Right atrium auricular region (tissue), 2 donors: ENCODE measurements around the gene OAS1. TPM values are rescaled to one million over a fixed set of nuclear protein-coding genes. Genes with fewer than 3 reads are reported as not detected.
"Not testable (repeated sequence)": the region's sequence is repeated elsewhere in the genome, so short reads cannot be mapped to it uniquely, and the experiment has no call there.

Experiments used
- DNase-seq: peaks from one replicate; pipeline ENCODE4 v3.0.0-alpha.2; 2019; ENCODE audit warnings: low spot score
- H3K27ac ChIP-seq, 2 donors: fragments of 200-600 bp; sonication (generic); 1 replicate in 1 of 2; 2 replicates in 1 of 2; pipeline ENCODE4 v1.5.1; 2016 to 2019
- H3K27me3 ChIP-seq, 2 donors: fragments of 200-600 bp; sonication (generic); one replicate each; pipeline versions ENCODE4 v1.5.1 to v1.6.0; 2017 to 2019
- H3K36me3 ChIP-seq: fragments of 200-600 bp; sonication (generic); one replicate; pipeline ENCODE4 v1.5.1; 2016
- H3K4me1 ChIP-seq, 2 donors: fragments of 200-600 bp; sonication (generic); one replicate each; pipeline versions ENCODE4 v1.5.1 to v1.6.0; 2017 to 2019
- H3K4me3 ChIP-seq, 2 donors: fragments of 200-600 bp; sonication (generic); 1 replicate in 1 of 2; 2 replicates in 1 of 2; pipeline ENCODE4 v1.5.1; 2017 to 2019; ENCODE audit warnings: mild to moderate bottlenecking in 1 of 2, moderate library complexity in 1 of 2
- H3K9me3 ChIP-seq, 2 donors: fragments of 200-600 bp; sonication (generic); one replicate each; pipeline ENCODE4 v1.5.1; 2019
- CTCF ChIP-seq, 2 donors: fragments of 200-600 bp; sonication (generic); IDR thresholded peaks; one replicate each; pipeline ENCODE4 v1.5.1; 2019; ENCODE audit warnings: antibody characterized with exemption in 2 of 2
- total RNA-seq, 2 donors: library from RNA; depleted of rRNA; stranded (reverse); fragments of >200 nt; gene quantifications; one replicate each; pipeline ENCODE4 v1.1.0, GENCODE V29; 2016

OAS1 gene
- total RNA-seq, 2 donors from 2014 or later: 4.0 to 8.4 TPM

- Histone ChIP-seq H3K4me1 (no peaks in the 10 kb centered on the region), H3K9me3 (peaks cover 0 to 3% of the 10 kb centered on the region in 2 donors), H3K27me3 (no peaks in the 10 kb centered on the region), H3K36me3 (no peaks in the 10 kb centered on the region), H3K4me3 (no peak overlapping the region), H3K27ac (no peak overlapping the region)
- DNase-seq: no peak
- no peak for TF ChIP-seq CTCF (IDR thresholded peaks at IDR 0.05)
Measured at GRCh38 chr12:112924986-112925385, 18.2 kb downstream of the OAS1 start.

- H3K27me3 ChIP-seq, H3K9me3 ChIP-seq, H3K36me3 ChIP-seq, H3K4me1 ChIP-seq, H3K4me3 ChIP-seq, H3K27ac ChIP-seq, DNase-seq: not testable (repeated sequence)
Measured at GRCh38 chr12:112926416-112927033, 19.8 kb downstream of the OAS1 start.

DNA sequence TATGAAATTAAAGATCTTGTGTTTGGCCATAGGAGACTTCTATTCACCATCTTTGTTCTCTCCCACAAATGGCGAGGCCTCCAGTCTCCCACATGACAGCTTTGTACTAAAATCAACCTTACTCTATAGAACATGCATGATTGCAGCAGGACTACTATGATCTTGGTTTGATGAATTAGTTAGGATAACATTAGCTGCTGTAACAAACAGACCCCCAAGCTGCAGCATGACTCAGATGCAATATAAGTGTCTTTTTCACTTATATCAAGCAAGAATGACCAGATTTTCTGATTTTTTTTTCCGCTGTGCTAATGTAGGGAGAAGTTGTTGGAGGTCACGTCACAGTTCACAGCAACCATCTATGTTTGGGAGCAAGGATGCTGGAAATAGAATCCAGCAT, 20.7 kb downstream of the OAS1 start:
- TF ChIP-seq CTCF (IDR thresholded peaks at IDR 0.05): no peak
- H3K36me3 ChIP-seq: no peaks in the 10 kb centered on the region
- H3K9me3 ChIP-seq: peaks cover 0 to 3% of the 10 kb centered on the region in 2 donors
- no peak overlapping the region for H3K4me3 ChIP-seq
- H3K4me1 ChIP-seq: no peaks in the 10 kb centered on the region
- H3K27ac ChIP-seq: no peak overlapping the region
- DNase-seq: no peak
- no peaks in the 10 kb centered on the region for H3K27me3 ChIP-seq

- no peak for DNase-seq
Measured at GRCh38 chr12:112927925-112928324, 21.2 kb downstream of the OAS1 start.

GRCh38 chr12:112928978-112929377, 22.2 kb downstream of the OAS1 start:
- peaks cover 0 to 3% of the 10 kb centered on the region in 2 donors for H3K9me3 ChIP-seq
- no peak for DNase-seq
- no peaks in the 10 kb centered on the region for H3K27me3 ChIP-seq
- no peak for TF ChIP-seq CTCF (IDR thresholded peaks at IDR 0.05)
- no peak overlapping the region for H3K4me3 ChIP-seq
- H3K27ac ChIP-seq: no peak overlapping the region
- no peaks in the 10 kb centered on the region for H3K4me1 ChIP-seq
- no peaks in the 10 kb centered on the region for H3K36me3 ChIP-seq

More at GRCh38 chr12:112927925-112928324, 21.2 kb downstream of the OAS1 start:
- TF ChIP-seq CTCF (IDR thresholded peaks at IDR 0.05): no peak
- H3K9me3 ChIP-seq: peaks cover 0 to 3% of the 10 kb centered on the region in 2 donors
- no peaks in the 10 kb centered on the region for H3K36me3 ChIP-seq
- no peak overlapping the region for H3K27ac ChIP-seq
- no peak overlapping the region for H3K4me3 ChIP-seq
- no peaks in the 10 kb centered on the region for H3K27me3 ChIP-seq
- H3K4me1 ChIP-seq: no peaks in the 10 kb centered on the region

GRCh38 chr12:112929715-112930114, 23.0 kb downstream of the OAS1 start:
- no peak overlapping the region for H3K27ac ChIP-seq
- TF ChIP-seq CTCF (IDR thresholded peaks at IDR 0.05): no peak

More at GRCh38 chr12:112929715-112930114, 23.0 kb downstream of the OAS1 start:
- peaks cover 0 to 3% of the 10 kb centered on the region in 2 donors for H3K9me3 ChIP-seq
- H3K36me3 ChIP-seq: no peaks in the 10 kb centered on the region
- no peak overlapping the region for H3K4me3 ChIP-seq
- H3K27me3 ChIP-seq: no peaks in the 10 kb centered on the region
- no peaks in the 10 kb centered on the region for H3K4me1 ChIP-seq
- DNase-seq: no peak
